22Rv1 (cell line): ENCODE data around the gene ENTREP3.
"Not testable (repeated sequence)": the region's sequence is repeated elsewhere in the genome, so short reads cannot be mapped to it uniquely, and the experiment has no call there.

ENCODE experiments used
- H3K27ac ChIP-seq: fragments of 450-650 bp; 2 replicates; pipeline ENCODE4 v1.5.1; 2017
- ZFX ChIP-seq: fragments of 450-650 bp; IDR thresholded peaks from 2 replicates; pipeline ENCODE4 v1.6.1; 2017; ENCODE audit warnings: antibody characterized with exemption, borderline replicate concordance
- TF ChIP-seq, protein P1 (sequence below): fragments of 450-650 bp; IDR thresholded peaks from 2 replicates; pipeline ENCODE4 v1.5.1; 2017; ENCODE audit warnings: mild to moderate bottlenecking

ENTREP3 gene

DNA sequence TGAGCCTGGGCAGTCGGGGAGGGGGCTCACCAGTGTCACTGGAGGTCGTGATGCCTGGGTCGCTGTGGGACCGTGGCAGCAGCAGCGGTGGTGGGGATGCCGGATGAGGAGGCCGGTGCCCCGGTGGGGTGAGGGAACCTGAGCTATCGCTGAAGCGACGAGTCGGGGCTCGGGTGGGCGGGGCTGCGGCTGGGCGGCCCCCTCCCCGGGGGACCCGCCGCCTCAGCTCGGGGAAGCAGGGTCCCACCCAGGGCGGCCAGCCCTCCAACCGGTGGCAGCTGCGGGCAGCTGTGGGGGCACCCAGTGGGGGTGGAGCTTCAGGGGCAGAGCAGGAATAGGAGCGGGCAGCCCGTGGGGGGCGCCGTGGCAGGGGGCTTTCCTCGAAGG, 5.0 kb downstream of the ENTREP3 start:
- H3K27ac ChIP-seq, result peak overlapping the region; percentile 42; the same call in 1 of the 2 replicates
- TF ChIP-seq, protein P1, sequence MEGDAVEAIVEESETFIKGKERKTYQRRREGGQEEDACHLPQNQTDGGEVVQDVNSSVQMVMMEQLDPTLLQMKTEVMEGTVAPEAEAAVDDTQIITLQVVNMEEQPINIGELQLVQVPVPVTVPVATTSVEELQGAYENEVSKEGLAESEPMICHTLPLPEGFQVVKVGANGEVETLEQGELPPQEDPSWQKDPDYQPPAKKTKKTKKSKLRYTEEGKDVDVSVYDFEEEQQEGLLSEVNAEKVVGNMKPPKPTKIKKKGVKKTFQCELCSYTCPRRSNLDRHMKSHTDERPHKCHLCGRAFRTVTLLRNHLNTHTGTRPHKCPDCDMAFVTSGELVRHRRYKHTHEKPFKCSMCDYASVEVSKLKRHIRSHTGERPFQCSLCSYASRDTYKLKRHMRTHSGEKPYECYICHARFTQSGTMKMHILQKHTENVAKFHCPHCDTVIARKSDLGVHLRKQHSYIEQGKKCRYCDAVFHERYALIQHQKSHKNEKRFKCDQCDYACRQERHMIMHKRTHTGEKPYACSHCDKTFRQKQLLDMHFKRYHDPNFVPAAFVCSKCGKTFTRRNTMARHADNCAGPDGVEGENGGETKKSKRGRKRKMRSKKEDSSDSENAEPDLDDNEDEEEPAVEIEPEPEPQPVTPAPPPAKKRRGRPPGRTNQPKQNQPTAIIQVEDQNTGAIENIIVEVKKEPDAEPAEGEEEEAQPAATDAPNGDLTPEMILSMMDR, result no peak
- no peak for TF ChIP-seq ZFX

DNA sequence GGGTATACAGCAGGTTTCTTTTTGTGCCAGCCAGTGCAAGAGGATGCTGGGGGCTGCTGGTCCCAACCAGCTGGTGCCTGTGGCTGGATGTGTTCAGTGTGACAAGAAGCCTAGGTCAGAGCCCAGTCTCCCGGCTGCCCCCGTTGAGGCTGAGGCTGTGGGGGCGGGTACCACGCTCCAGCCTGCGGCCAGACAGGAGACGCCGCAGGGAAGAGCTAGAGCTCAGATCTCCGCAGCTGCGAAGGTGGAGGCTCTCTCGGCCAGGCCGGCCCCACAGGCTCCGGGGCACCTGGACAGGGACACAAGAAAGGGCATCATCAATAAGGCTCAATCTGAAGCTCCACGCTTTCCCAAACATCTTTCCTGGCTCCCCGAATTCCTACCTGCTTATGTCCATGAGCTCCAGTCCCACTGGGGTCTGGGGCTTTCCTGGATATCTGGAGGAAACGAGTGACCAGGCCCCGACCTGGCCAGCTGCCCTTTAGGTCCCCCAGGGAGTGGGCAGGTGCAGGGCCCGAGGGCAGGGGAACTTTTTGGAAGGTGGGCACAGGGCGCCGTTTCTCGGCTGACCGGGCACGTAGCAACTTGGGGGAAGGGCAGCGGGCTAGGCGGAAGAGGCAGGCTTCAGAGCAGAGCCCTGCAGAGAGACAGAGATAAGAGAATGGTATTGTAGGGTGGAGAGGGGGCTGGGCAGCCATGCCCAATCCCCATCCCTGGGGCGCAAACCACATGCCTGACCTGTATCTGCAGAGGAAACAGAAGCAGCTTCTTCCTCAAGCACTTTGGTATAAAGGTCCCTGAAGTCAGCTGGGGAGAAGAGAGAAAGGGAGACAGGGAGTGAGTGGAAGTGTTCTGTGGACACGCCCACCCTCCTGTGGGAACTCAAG, 7.4 kb downstream of the ENTREP3 start:
- TF ChIP-seq, protein P1, result no peak
- no peak for TF ChIP-seq ZFX
- no peak overlapping the region for H3K27ac ChIP-seq

DNA sequence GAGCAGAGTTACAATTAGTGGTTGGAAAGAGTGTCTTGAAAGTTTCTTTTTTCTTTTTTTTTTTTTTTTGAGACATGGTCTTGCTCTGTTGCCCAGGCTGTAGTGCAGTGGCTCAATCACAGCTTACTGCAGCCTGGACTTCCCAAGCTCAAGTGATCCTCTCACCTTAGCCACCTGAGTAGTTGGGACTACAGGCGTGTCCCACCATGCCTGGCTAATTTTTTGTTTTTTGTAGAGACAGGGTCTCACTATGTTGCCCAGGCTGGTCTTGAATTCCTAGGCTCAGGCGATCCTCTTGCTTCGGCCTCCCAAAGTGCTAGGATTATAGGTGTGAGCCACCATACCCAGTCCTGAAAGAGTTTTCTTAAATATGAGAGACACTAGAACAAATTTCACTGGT, 8.5 kb downstream of the ENTREP3 start:
- not testable (repeated sequence) for H3K27ac ChIP-seq

DNA sequence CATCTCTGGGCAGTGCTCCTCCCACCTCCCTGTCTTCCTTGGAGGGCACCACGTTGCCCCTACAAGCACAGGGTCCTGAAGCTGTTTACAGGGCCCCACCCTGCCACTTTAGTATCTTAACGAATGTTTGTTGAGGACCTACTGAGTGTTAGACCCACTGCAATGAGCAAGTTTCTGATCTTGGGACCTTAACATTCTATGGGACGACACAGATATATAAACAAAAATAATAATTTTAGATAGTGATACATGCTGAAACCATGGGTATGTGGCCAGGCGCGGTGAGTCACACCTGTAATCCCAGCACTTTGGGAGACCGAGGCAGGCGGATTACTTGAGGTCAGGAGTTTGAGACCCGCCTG, 10.1 kb downstream of the ENTREP3 start:
- TF ChIP-seq, protein P1, result no peak
- TF ChIP-seq ZFX, result no peak
- H3K27ac ChIP-seq, result peak overlapping the region; percentile 95

DNA sequence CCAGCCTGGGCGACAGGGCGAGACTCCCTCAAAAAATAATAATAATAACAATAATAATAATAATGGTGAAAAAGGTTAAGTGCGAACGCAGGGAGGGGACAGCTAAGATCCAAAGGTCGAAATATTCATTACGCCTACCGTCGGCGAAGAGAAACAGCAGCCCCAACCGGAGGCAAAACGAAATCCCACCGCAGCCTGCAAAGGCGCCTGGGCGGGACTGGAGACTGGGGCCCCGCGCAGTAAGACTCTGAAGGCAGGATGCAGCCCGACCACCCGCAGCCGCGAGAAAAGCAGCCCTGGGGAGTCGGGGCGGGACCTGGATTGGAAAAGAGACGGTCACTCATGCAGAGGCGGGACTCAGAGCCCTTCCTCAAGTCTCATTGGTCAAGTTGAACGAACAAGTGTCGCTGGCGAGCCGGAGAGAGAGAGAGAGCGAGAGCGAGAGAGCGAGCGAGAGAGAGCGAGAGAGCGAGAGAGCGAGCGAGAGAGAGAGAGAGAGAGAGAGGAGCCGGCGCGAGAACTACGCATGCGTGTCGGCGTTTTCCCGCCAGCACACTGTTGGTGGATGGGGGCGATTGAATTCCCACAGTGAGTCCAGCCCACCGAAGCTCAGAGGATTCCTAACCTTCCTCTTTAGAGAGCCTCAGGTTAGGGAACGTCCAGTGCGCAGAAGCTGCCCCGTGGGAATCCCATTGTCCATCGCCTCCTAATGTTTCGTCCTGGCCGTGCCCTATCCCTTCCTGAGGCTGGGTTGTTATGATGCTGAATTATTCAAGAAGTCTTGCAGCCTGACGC, 10.7 kb downstream of the ENTREP3 start:
- no peak for TF ChIP-seq ZFX
- TF ChIP-seq, protein P1, result peak; percentile 27
- peak overlapping the region; percentile 95 for H3K27ac ChIP-seq

DNA sequence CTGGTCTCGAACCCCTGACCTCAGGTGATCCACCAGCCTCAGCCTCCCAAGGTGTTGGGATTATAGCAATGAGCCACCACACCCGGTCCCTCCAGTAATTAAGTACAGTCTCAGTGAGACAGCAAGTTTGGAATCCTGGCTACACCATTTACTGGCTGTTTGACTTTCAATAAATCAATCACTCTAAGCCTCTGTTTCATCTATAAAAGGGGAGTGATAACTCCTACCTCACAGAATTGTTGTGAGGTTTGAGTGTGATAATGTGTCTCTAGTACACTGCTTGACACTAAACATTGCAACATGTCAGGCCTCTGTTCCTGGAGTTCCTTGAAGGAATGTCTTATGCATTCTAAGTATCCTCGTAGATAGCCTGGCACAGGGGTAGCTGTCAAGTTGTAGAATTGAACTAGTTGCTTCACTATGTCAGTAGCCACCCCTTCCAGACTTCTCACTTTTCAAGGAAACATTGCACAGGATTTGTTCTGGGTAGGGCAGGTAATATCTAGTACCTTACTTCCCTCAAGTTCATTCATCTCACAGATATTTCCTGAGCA, 12.4 kb downstream of the ENTREP3 start:
- peak overlapping the region; percentile 95 for H3K27ac ChIP-seq
- TF ChIP-seq ZFX, result no peak
- TF ChIP-seq, protein P1, result no peak

DNA sequence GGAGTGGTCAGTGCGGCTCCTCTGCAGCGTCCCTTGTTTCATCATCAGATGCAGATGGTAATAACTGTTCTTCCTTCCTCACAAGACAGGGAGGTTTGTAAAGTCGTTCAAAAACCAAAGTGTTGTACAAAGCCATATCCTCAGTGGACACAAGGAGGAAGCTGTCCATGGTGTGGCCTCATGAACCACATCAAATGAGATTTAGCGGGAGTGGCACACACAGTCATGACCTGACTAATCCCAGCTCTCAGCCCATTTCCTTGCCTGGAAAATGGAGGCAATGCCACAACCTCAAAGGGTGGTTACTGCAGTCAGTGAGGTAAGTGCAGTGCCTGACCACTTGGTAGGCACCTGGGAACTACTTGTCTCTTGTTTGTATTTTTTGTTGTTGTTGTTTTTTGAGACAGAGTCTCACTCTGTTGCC, 13.4 kb downstream of the ENTREP3 start:
- peak overlapping the region; percentile 95 for H3K27ac ChIP-seq
- TF ChIP-seq, protein P1, result no peak
- no peak for TF ChIP-seq ZFX
